Urinary bladder (tissue), 4 donors: ENCODE results near the gene GAS7. TPM values are rescaled to one million over a fixed set of nuclear protein-coding genes. Genes with fewer than 3 reads are reported as not detected.

Experiments
- DNase-seq: peaks from one replicate; pipeline ENCODE4 v3.0.0-alpha.2; 2015; ENCODE audit errors: extremely low spot score
- H3K27ac ChIP-seq: one replicate; pipeline ENCODE4 v1.5.1; 2013; ENCODE audit warnings: low read depth, mild to moderate bottlenecking, moderate library complexity
- H3K36me3 ChIP-seq: one replicate; pipeline ENCODE4 v1.6.1; 2013; ENCODE audit warnings: mild to moderate bottlenecking, moderate library complexity; ENCODE audit not compliant: insufficient read depth
- H3K4me1 ChIP-seq: one replicate; pipeline ENCODE4 v1.6.1; 2013; ENCODE audit warnings: mild to moderate bottlenecking, moderate library complexity; ENCODE audit not compliant: insufficient read depth
- H3K4me3 ChIP-seq: one replicate; pipeline ENCODE4 v1.5.1; 2013; ENCODE audit warnings: low read depth, low read length
- WGBS: extraction: QIAGEN DNeasy Blood & Tissue Kit; methylation state at CpG from one replicate; pipeline ENCODE4 v1.1.7; 2013; 5-methylcytosine and 5-hydroxymethylcytosine counted together
- polyA plus RNA-seq: library from polyadenylated mRNA; stranded (reverse); fragments of 200-250 nt; gene quantifications from one replicate; pipeline ENCODE4 v1.2.3, GENCODE V29; 2013
- total RNA-seq: library from RNA; depleted of rRNA; stranded (reverse); fragments of >200 nt; gene quantifications from one replicate; pipeline ENCODE4 v1.2.3, GENCODE V29; 2014
- donor health status: healthy with polysubstance abuse.
- donor health status: healthy.

Gene GAS7
- total and polyA plus RNA-seq, 2 donors: 32.7 to 86.7 TPM

GRCh38 chr17:10195090-10195805, 3.2 kb downstream of the GAS7 start:
- no peak for DNase-seq
- Histone ChIP-seq H3K4me3 (no peak overlapping the region), H3K27ac (no peak overlapping the region), H3K36me3 (no peaks in the 10 kb centered on the region), H3K4me1 (no peaks in the 10 kb centered on the region)
- WGBS: 88% methylated on average over 4 of the region's 4 CpGs

GRCh38 chr17:10193632-10194031, 4.8 kb downstream of the GAS7 start:
- 98% methylated on average over 2 of the region's 2 CpGs for WGBS
- DNase-seq: no peak
- H3K4me1 ChIP-seq: no peaks in the 10 kb centered on the region
- H3K4me3 ChIP-seq: no peak overlapping the region
- H3K27ac ChIP-seq: no peak overlapping the region
- no peaks in the 10 kb centered on the region for H3K36me3 ChIP-seq

- H3K36me3 ChIP-seq: no peaks in the 10 kb centered on the region
- 20% methylated on average over 2 of the region's 2 CpGs for WGBS
- H3K27ac ChIP-seq: no peak overlapping the region
- H3K4me1 ChIP-seq: no peaks in the 10 kb centered on the region
- H3K4me3 ChIP-seq: no peak overlapping the region
- no peak for DNase-seq
Measured at GRCh38 chr17:10192972-10193371, 5.4 kb downstream of the GAS7 start.

GRCh38 chr17:10192461-10192860, 5.9 kb downstream of the GAS7 start:
- Histone ChIP-seq H3K4me1 (no peaks in the 10 kb centered on the region), H3K4me3 (no peak overlapping the region), H3K36me3 (no peaks in the 10 kb centered on the region), H3K27ac (no peak overlapping the region)
- DNase-seq: no peak
- 80% methylated on average over 5 of the region's 5 CpGs for WGBS

GRCh38 chr17:10187456-10187855, 10.9 kb downstream of the GAS7 start:
- no peaks in the 10 kb centered on the region for H3K4me1 ChIP-seq
- H3K27ac ChIP-seq: no peak overlapping the region
- DNase-seq: no peak
- no peak overlapping the region for H3K4me3 ChIP-seq
- 70% methylated on average over 5 of the region's 5 CpGs for WGBS
- H3K36me3 ChIP-seq: no peaks in the 10 kb centered on the region

GRCh38 chr17:10186771-10187410, 11.5 kb downstream of the GAS7 start:
- no peak overlapping the region for H3K27ac ChIP-seq
- 83% methylated on average over 7 of the region's 7 CpGs for WGBS
- H3K36me3 ChIP-seq: no peaks in the 10 kb centered on the region
- no peak overlapping the region for H3K4me3 ChIP-seq
- no peaks in the 10 kb centered on the region for H3K4me1 ChIP-seq
- no peak for DNase-seq

- DNase-seq: no peak
- no peaks in the 10 kb centered on the region for H3K4me1 ChIP-seq
- WGBS: 58% methylated on average over 8 of the region's 8 CpGs
Measured at GRCh38 chr17:10183931-10184930, 14.2 kb downstream of the GAS7 start.

GRCh38 chr17:10182785-10183184, 15.6 kb downstream of the GAS7 start:
- no peaks in the 10 kb centered on the region for H3K36me3 ChIP-seq
- WGBS: 94% methylated on average over 5 of the region's 5 CpGs
- H3K4me3 ChIP-seq: no peak overlapping the region
- no peak overlapping the region for H3K27ac ChIP-seq
- DNase-seq: no peak
- no peaks in the 10 kb centered on the region for H3K4me1 ChIP-seq

More at GRCh38 chr17:10183931-10184930, 14.2 kb downstream of the GAS7 start:
- no peaks in the 10 kb centered on the region for H3K36me3 ChIP-seq
- no peak overlapping the region for H3K27ac ChIP-seq
- H3K4me3 ChIP-seq: no peak overlapping the region

GRCh38 chr17:10178506-10178991, 19.9 kb downstream of the GAS7 start:
- DNase-seq: no peak
- Histone ChIP-seq H3K36me3 (no peaks in the 10 kb centered on the region), H3K4me1 (no peaks in the 10 kb centered on the region), H3K4me3 (no peak overlapping the region), H3K27ac (no peak overlapping the region)
- WGBS: 68% methylated on average over 8 of the region's 8 CpGs

GRCh38 chr17:10177913-10178505, 20.4 kb downstream of the GAS7 start:
- no peak overlapping the region for H3K27ac ChIP-seq
- WGBS: 56% methylated on average over 12 of the region's 12 CpGs
- no peaks in the 10 kb centered on the region for H3K4me1 ChIP-seq
- H3K36me3 ChIP-seq: no peaks in the 10 kb centered on the region
- no peak overlapping the region for H3K4me3 ChIP-seq
- DNase-seq: no peak

- no peaks in the 10 kb centered on the region for H3K4me1 ChIP-seq
- no peaks in the 10 kb centered on the region for H3K36me3 ChIP-seq
- WGBS: 80% methylated on average over 6 of the region's 6 CpGs
- H3K27ac ChIP-seq: no peak overlapping the region
- no peak for DNase-seq
- H3K4me3 ChIP-seq: no peak overlapping the region
Measured at GRCh38 chr17:10177131-10177912, 21.1 kb downstream of the GAS7 start.

- Histone ChIP-seq H3K27ac (no peak overlapping the region), H3K4me1 (no peaks in the 10 kb centered on the region), H3K4me3 (no peak overlapping the region), H3K36me3 (no peaks in the 10 kb centered on the region)
- 77% methylated on average over 3 of the region's 3 CpGs for WGBS
- no peak for DNase-seq
Measured at GRCh38 chr17:10173913-10174312, 24.5 kb downstream of the GAS7 start.
